CD4-positive, CD25-positive, alpha-beta regulatory T cell (primary cell): ENCODE measurements around the gene SLC26A1. TPM values are rescaled to one million over a fixed set of nuclear protein-coding genes. Genes with fewer than 3 reads are reported as not detected.
"Not testable (repeated sequence)": the region's sequence is repeated elsewhere in the genome, so short reads cannot be mapped to it uniquely, and the experiment has no call there.

Source experiments
- ATAC-seq, 2 donors: fragments of 150-1000 bp; cut with Tn5 transposase; one replicate each; pipeline ENCODE4 v1.10.0; 2021; ENCODE audit warnings: low read depth in 2 of 2, moderate number of reproducible peaks in 2 of 2, moderate library complexity in 1 of 2
- DNase-seq, 3 donors: peaks; one replicate each; pipeline versions ENCODE4 v3.0.0 to v3.0.0-alpha.2; 2012 to 2022; ENCODE audit warnings: mixed read lengths in 1 of 3
- H3K27ac ChIP-seq: one replicate; pipeline ENCODE4 v1.7.0; 2013; ENCODE audit warnings: mild to moderate bottlenecking, low read length; ENCODE audit not compliant: insufficient read depth, poor library complexity, severe bottlenecking
- H3K27me3 ChIP-seq: one replicate; pipeline ENCODE4 v1.7.0; 2013; ENCODE audit warnings: low read length; ENCODE audit not compliant: control insufficient read depth, insufficient read depth
- H3K36me3 ChIP-seq: one replicate; pipeline ENCODE4 v1.7.0; 2013; ENCODE audit warnings: mild to moderate bottlenecking, low read length, moderate library complexity; ENCODE audit not compliant: control insufficient read depth, insufficient read depth
- H3K4me1 ChIP-seq: 2 replicates; pipeline ENCODE4 v1.7.0; 2013; ENCODE audit warnings: mild to moderate bottlenecking, low read length; ENCODE audit not compliant: insufficient read depth, control insufficient read depth, poor library complexity, severe bottlenecking
- H3K4me3 ChIP-seq: one replicate; pipeline ENCODE4 v1.7.0; 2013; ENCODE audit warnings: low read depth, mild to moderate bottlenecking, low read length, moderate library complexity
- H3K9me3 ChIP-seq, 2 experiments: 1 replicate in 1 of 2; 2 replicates in 1 of 2; pipeline ENCODE4 v1.7.0; 2013; ENCODE audit warnings: low read length in 2 of 2, mild to moderate bottlenecking in 1 of 2, moderate library complexity in 1 of 2; ENCODE audit not compliant: control insufficient read depth in 2 of 2
- H3K27ac Mint-ChIP-seq, 3 donors: one replicate each; pipeline ENCODE4 v1.8.0; 2020 to 2022; ENCODE audit warnings: mild to moderate bottlenecking in 3 of 3, mixed read lengths in 3 of 3, moderate library complexity in 2 of 3
- H3K27me3 Mint-ChIP-seq: one replicate; pipeline ENCODE4 v1.8.0; 2022; ENCODE audit warnings: mild to moderate bottlenecking, mixed read lengths
- H3K36me3 Mint-ChIP-seq: one replicate; pipeline ENCODE4 v1.8.0; 2020; ENCODE audit warnings: mixed read lengths
- H3K4me1 Mint-ChIP-seq, 4 donors: one replicate each; pipeline ENCODE4 v1.8.0; 2020 to 2022; ENCODE audit warnings: mixed read lengths in 4 of 4, mild to moderate bottlenecking in 1 of 4
- H3K4me3 Mint-ChIP-seq, 4 donors: one replicate each; pipeline ENCODE4 v1.8.0; 2020 to 2022; ENCODE audit warnings: mild to moderate bottlenecking in 4 of 4, mixed read lengths in 4 of 4, moderate library complexity in 3 of 4
- H3K9me3 Mint-ChIP-seq, 7 donors: one replicate each; pipeline ENCODE4 v1.8.0; 2020 to 2022; ENCODE audit warnings: mixed read lengths in 7 of 7, mild to moderate bottlenecking in 3 of 7, moderate library complexity in 2 of 7
- polyA plus RNA-seq, 4 donors: library from polyadenylated mRNA; unstranded; fragments of 300-500 nt; fragmentation: Illumina TruSeq; gene quantifications; one replicate each; pipeline ENCODE4 v1.2.3, GENCODE V29; 2021
- total RNA-seq: library from RNA; stranded (reverse); gene quantifications from one replicate; pipeline ENCODE4 v1.2.3, GENCODE V29; 2022

Gene SLC26A1
- total and polyA plus RNA-seq, 5 donors from 2014 or later = 0.37 to 1.7 (median 1.00) TPM

- no peak for ATAC-seq
- Mint-ChIP-seq H3K36me3 (peaks cover 6% of the 10 kb centered on the region), H3K4me3 (peak overlapping the region in 1 of 4 donors; percentile 15), H3K27me3 (no peaks in the 10 kb centered on the region), H3K9me3 (peaks cover 0 to 2% (median 0%) of the 10 kb centered on the region in 7 donors), H3K4me1 (peaks cover 0 to 6% (median 1%) of the 10 kb centered on the region in 4 donors), H3K27ac (no peak overlapping the region)
- DNase-seq = no peak
- H3K4me1 ChIP-seq = no peaks in the 10 kb centered on the region
- H3K36me3 ChIP-seq = peaks cover 3% of the 10 kb centered on the region
- no peaks in the 10 kb centered on the region for H3K9me3 ChIP-seq
- no peaks in the 10 kb centered on the region for H3K27me3 ChIP-seq
- H3K4me3 ChIP-seq = no peak overlapping the region
- H3K27ac ChIP-seq = no peak overlapping the region
Measured at GRCh38 chr4:948101-948935, 44.9 kb downstream of the SLC26A1 start.

- no peak overlapping the region for H3K4me3 Mint-ChIP-seq
- no peak for DNase-seq
- Histone ChIP-seq H3K27ac (no peak overlapping the region), H3K9me3 (no peaks in the 10 kb centered on the region), H3K4me1 (no peaks in the 10 kb centered on the region), H3K4me3 (no peak overlapping the region), H3K27me3 (no peaks in the 10 kb centered on the region), H3K36me3 (peaks cover 3% of the 10 kb centered on the region)
- peaks cover 0 to 6% (median 1%) of the 10 kb centered on the region in 4 donors for H3K4me1 Mint-ChIP-seq
- no peak for ATAC-seq
- no peak overlapping the region for H3K27ac Mint-ChIP-seq
- H3K27me3 Mint-ChIP-seq = no peaks in the 10 kb centered on the region
- peaks cover 0 to 2% (median 0%) of the 10 kb centered on the region in 7 donors for H3K9me3 Mint-ChIP-seq
- H3K36me3 Mint-ChIP-seq = peaks cover 10% of the 10 kb centered on the region
Measured at GRCh38 chr4:947491-947971, 45.7 kb downstream of the SLC26A1 start.

- H3K4me1 Mint-ChIP-seq = peaks cover 0 to 6% (median 1%) of the 10 kb centered on the region in 4 donors
- no peak overlapping the region for H3K4me3 Mint-ChIP-seq
- DNase-seq (no peak), ATAC-seq (no peak)
- H3K9me3 Mint-ChIP-seq = peaks cover 0 to 2% (median 0%) of the 10 kb centered on the region in 7 donors
- Histone ChIP-seq H3K27me3 (no peaks in the 10 kb centered on the region), H3K4me1 (no peaks in the 10 kb centered on the region), H3K4me3 (no peak overlapping the region), H3K9me3 (no peaks in the 10 kb centered on the region), H3K36me3 (peaks cover 3% of the 10 kb centered on the region), H3K27ac (no peak overlapping the region)
- H3K27ac Mint-ChIP-seq = no peak overlapping the region
- no peaks in the 10 kb centered on the region for H3K27me3 Mint-ChIP-seq
- peaks cover 10% of the 10 kb centered on the region for H3K36me3 Mint-ChIP-seq
Measured at GRCh38 chr4:946517-947471, 46.4 kb downstream of the SLC26A1 start.

- no peak overlapping the region for H3K27ac ChIP-seq
- peaks cover 3% of the 10 kb centered on the region for H3K36me3 ChIP-seq
- Mint-ChIP-seq H3K27ac (peak overlapping the region in 1 of 3 donors; percentile 42), H3K36me3 (peaks cover 10% of the 10 kb centered on the region), H3K9me3 (peaks cover 0 to 2% (median 0%) of the 10 kb centered on the region in 7 donors), H3K27me3 (no peaks in the 10 kb centered on the region), H3K4me1 (peaks cover 0 to 6% (median 1%) of the 10 kb centered on the region in 4 donors), H3K4me3 (no peak overlapping the region)
- DNase-seq (no peak), ATAC-seq (no peak)
- H3K27me3 ChIP-seq = no peaks in the 10 kb centered on the region
- H3K4me1 ChIP-seq = no peaks in the 10 kb centered on the region
- no peaks in the 10 kb centered on the region for H3K9me3 ChIP-seq
- H3K4me3 ChIP-seq = no peak overlapping the region
Measured at GRCh38 chr4:946103-946450, 47.1 kb downstream of the SLC26A1 start.

GRCh38 chr4:945274-946102, 47.7 kb downstream of the SLC26A1 start:
- DNase-seq (no peak), ATAC-seq (no peak)
- Histone ChIP-seq H3K27me3 (no peaks in the 10 kb centered on the region), H3K9me3 (no peaks in the 10 kb centered on the region), H3K4me1 (no peaks in the 10 kb centered on the region), H3K27ac (no peak overlapping the region), H3K4me3 (no peak overlapping the region), H3K36me3 (peaks cover 3% of the 10 kb centered on the region)
- Mint-ChIP-seq H3K9me3 (peaks cover 0 to 2% (median 0%) of the 10 kb centered on the region in 7 donors), H3K36me3 (peaks cover 10% of the 10 kb centered on the region), H3K4me1 (peaks cover 0 to 6% (median 1%) of the 10 kb centered on the region in 4 donors), H3K27me3 (no peaks in the 10 kb centered on the region), H3K27ac (peak overlapping the region in 1 of 3 donors; percentile 42), H3K4me3 (no peak overlapping the region)

- H3K27ac ChIP-seq, H3K9me3 ChIP-seq, H3K4me3 ChIP-seq, H3K9me3 Mint-ChIP-seq, H3K27me3 Mint-ChIP-seq, ATAC-seq, H3K4me1 ChIP-seq, H3K4me3 Mint-ChIP-seq, H3K36me3 ChIP-seq, H3K27ac Mint-ChIP-seq, H3K27me3 ChIP-seq, DNase-seq: not testable (repeated sequence)
- Mint-ChIP-seq H3K36me3 (peaks cover 13% of the 10 kb centered on the region), H3K4me1 (peaks cover 5 to 25% (median 14%) of the 10 kb centered on the region in 4 donors)
Measured at GRCh38 chr4:939508-939907, 53.7 kb downstream of the SLC26A1 start.
